HFF-Myc (cell line): ENCODE data around the gene NCKAP5L.

Experiments
- DNase-seq: peaks from one replicate; pipeline ENCODE4 v3.0.0-alpha.2; 2011; ENCODE audit warnings: low read depth; ENCODE audit errors: extremely low read depth
- H3K4me3 ChIP-seq: replicated peaks from 2 replicates; pipeline ENCODE4 v1.5.1; 2011; ENCODE audit warnings: low read depth, mild to moderate bottlenecking, control low read depth, low read length
- CTCF ChIP-seq: IDR thresholded peaks from 2 replicates; pipeline ENCODE4 v1.5.1; 2012; ENCODE audit warnings: mild to moderate bottlenecking, low read depth, low read length, control low read depth; ENCODE audit errors: missing control alignments

The NCKAP5L gene

GRCh38 chr12:49807991-49808580, 20.1 kb downstream of the NCKAP5L start:
- no peak for DNase-seq
- TF ChIP-seq CTCF: no peak
- no peak overlapping the region for H3K4me3 ChIP-seq

- DNase-seq: no peak
Measured at GRCh38 chr12:49806877-49807276, 21.3 kb downstream of the NCKAP5L start.

GRCh38 chr12:49806321-49806813, 21.8 kb downstream of the NCKAP5L start:
- H3K4me3 ChIP-seq: no peak overlapping the region
- no peak for DNase-seq
- no peak for TF ChIP-seq CTCF

More at GRCh38 chr12:49806877-49807276, 21.3 kb downstream of the NCKAP5L start:
- TF ChIP-seq CTCF: no peak
- H3K4me3 ChIP-seq: no peak overlapping the region

GRCh38 chr12:49805409-49805808, 22.8 kb downstream of the NCKAP5L start:
- no peak for TF ChIP-seq CTCF
- H3K4me3 ChIP-seq: no peak overlapping the region
- DNase-seq: no peak

GRCh38 chr12:49804821-49805220, 23.4 kb downstream of the NCKAP5L start:
- no peak for TF ChIP-seq CTCF
- DNase-seq: no peak
- no peak overlapping the region for H3K4me3 ChIP-seq

GRCh38 chr12:49803693-49804450, 24.3 kb downstream of the NCKAP5L start:
- no peak for DNase-seq
- no peak for TF ChIP-seq CTCF
- no peak overlapping the region for H3K4me3 ChIP-seq
